HL-60 (cell line): ENCODE measurements around the gene PYROXD2.

Experiments
- DNase-seq, 2 experiments: peaks; one replicate each; pipeline ENCODE4 v3.0.0-alpha.2; 2010 to 2020; ENCODE audit warnings: low read depth in 1 of 2, low spot score in 1 of 2
- H3K27ac ChIP-seq: fragments of 250-450 bp; sonication (Bioruptor Pico); replicated peaks from 2 replicates; pipeline ENCODE4 v1.5.1; 2020; ENCODE audit warnings: mild to moderate bottlenecking, moderate library complexity
- H3K27me3 ChIP-seq: fragments of 250-450 bp; sonication (Bioruptor Pico); 2 replicates; pipeline ENCODE4 v1.5.1; 2021; ENCODE audit warnings: mild to moderate bottlenecking, moderate library complexity; ENCODE audit not compliant: insufficient read depth, poor library complexity, severe bottlenecking
- H3K4me3 ChIP-seq: replicated peaks from 2 replicates; pipeline ENCODE4 v1.5.1; 2011; ENCODE audit warnings: mild to moderate bottlenecking, control low read depth, low read length; ENCODE audit not compliant: insufficient read depth
- CTCF ChIP-seq: IDR thresholded peaks from one replicate; pipeline ENCODE4 v1.5.1; 2011; ENCODE audit warnings: low read length, control low read depth, inconsistent platforms; ENCODE audit not compliant: insufficient read depth
- GABPA ChIP-seq: IDR thresholded peaks from 2 replicates; pipeline ENCODE4 v1.6.1; 2012; ENCODE audit warnings: low read depth
- POLR2AphosphoS5 ChIP-seq: IDR thresholded peaks from 2 replicates; pipeline ENCODE4 v1.6.1; 2012; ENCODE audit warnings: low read depth
- REST ChIP-seq: IDR thresholded peaks from 2 replicates; pipeline ENCODE4 v1.6.1; 2012; ENCODE audit warnings: low read depth; ENCODE audit not compliant: insufficient replicate concordance
- SPI1 ChIP-seq: IDR thresholded peaks from 2 replicates; pipeline ENCODE4 v1.6.1; 2012; ENCODE audit warnings: low read depth, mild to moderate bottlenecking, borderline replicate concordance

The PYROXD2 gene

GRCh38 chr10:98456686-98457482, 41.9 kb upstream of the PYROXD2 start:
- Histone ChIP-seq H3K27ac (no peak overlapping the region), H3K4me3 (no peak overlapping the region), H3K27me3 (peaks cover 3% of the 10 kb centered on the region)
- no peak for DNase-seq
- TF ChIP-seq POLR2AphosphoS5 (no peak), SPI1 (no peak), CTCF (no peak), GABPA (no peak), REST (no peak)

- DNase-seq = no peak
- TF ChIP-seq REST = no peak
- no peak for TF ChIP-seq GABPA
- TF ChIP-seq POLR2AphosphoS5 = no peak
- TF ChIP-seq CTCF = no peak
- no peak for TF ChIP-seq SPI1
- peaks cover 3% of the 10 kb centered on the region for H3K27me3 ChIP-seq
- no peak overlapping the region for H3K4me3 ChIP-seq
- H3K27ac ChIP-seq = no peak overlapping the region
Observed at GRCh38 chr10:98456043-98456570, 41.1 kb upstream of the PYROXD2 start.

- DNase-seq = no peak
- no peak overlapping the region for H3K27ac ChIP-seq
- no peak for TF ChIP-seq CTCF
- TF ChIP-seq REST = no peak
- TF ChIP-seq POLR2AphosphoS5 = no peak
- no peak for TF ChIP-seq GABPA
- no peak for TF ChIP-seq SPI1
- peaks cover 5% of the 10 kb centered on the region for H3K27me3 ChIP-seq
- no peak overlapping the region for H3K4me3 ChIP-seq
Observed at GRCh38 chr10:98453729-98454128, 38.7 kb upstream of the PYROXD2 start.
